HG03060 (cell line): ENCODE measurements around the gene MAP2K6.

Experiments
- ATAC-seq: cut with Tn5 transposase; IDR thresholded peaks from one replicate; pipeline ENCODE4 v1.9.1; 2021; ENCODE audit warnings: low read depth, moderate number of reproducible peaks; ENCODE audit not compliant: unreplicated experiment

The MAP2K6 gene

DNA sequence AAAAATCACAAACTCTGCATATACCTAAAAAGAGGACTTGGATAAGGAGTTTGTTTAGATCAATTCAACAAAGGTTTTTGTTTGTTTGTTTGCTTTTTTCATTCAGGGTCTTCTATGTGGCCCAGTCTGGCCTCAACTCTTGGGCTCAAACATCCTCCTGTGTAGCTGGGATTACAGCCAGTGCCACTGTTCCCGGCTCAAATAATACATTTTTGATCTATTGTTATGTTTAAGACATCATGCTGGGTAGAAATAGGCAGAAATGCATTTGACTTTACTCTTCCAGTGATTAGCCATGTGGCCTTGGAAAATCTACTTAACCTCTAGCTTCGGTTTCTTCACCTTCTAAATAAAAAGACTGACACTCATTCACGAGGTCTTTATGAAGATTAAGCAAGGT, 11.5 kb downstream of the MAP2K6 start:
- ATAC-seq = no peak

DNA sequence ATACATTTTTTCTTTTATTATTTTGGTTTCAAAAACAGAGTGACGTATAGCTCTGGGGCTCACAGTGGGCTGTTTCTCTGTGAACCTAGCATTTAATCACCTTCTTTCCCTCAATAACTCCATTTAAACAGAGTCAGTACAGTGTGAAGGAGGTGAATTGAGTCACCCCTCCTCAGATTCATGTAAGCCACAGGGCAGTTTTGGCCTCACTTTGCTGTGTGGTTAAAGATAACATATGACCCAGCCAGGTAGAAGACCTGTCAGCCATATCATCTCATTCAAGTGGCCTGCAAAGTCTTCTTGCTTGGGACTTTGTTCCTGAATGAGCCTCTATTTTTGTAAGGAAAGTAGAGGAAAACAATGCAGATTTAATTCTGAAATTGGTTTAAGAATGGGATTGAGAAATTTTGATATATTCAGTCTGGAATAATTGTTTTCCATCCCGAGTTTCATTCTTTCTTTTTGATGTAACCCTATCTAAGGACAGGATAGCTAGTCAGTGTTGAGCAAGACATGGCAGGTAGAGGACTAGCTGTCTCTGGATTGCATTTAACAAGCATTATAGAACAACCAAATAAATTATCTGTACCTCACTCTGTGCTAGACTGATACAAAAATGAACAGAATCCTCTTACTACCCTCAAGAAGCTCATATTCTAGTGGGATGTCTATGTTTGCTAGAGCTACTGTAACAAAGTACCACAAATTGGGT, 13.1 kb downstream of the MAP2K6 start:
- ATAC-seq = no peak

GRCh38 chr17:69428252-69428980, 13.9 kb downstream of the MAP2K6 start:
- no peak for ATAC-seq

DNA sequence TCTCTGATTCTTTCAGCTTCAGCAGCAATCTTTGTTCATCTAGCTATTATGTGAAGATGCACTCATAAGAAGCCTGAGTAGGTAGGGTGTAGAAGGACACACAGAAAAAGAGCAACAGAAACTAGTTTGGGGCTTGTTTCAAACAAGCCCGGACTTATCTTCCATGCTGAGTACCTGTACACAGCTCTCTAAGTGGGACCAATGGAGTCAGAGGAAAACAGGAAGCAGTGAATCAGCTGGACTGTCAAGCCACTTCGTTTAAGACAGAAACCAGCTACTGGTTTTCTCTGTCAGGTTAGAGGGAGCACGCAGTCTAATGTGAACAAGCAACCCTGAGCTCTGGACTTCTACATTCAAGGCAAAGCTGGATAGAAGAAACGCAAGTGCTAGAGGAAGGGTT, 16.0 kb downstream of the MAP2K6 start:
- no peak for ATAC-seq

DNA sequence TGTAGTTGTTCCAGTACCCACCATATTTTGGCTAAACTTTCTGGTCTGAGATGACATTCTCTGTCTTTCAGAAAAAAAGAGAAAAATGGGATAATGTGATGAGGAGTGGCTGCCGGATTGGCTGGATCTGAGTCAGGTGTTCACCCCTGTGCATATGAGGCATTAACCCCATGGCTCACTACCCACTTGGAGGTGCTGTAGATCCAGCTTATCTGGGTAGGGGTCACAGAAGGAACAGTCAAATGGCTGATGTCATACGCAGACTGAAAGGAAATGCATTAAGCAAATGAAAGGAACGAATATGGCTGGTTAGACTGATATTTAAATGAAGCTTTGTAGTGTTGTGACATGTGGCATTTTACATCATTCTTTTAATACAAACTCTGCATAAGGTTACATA, 17.3 kb downstream of the MAP2K6 start:
- ATAC-seq = no peak

GRCh38 chr17:69433093-69433492, 18.6 kb downstream of the MAP2K6 start:
- ATAC-seq = no peak

GRCh38 chr17:69434164-69434579, 19.7 kb downstream of the MAP2K6 start:
- ATAC-seq = no peak

DNA sequence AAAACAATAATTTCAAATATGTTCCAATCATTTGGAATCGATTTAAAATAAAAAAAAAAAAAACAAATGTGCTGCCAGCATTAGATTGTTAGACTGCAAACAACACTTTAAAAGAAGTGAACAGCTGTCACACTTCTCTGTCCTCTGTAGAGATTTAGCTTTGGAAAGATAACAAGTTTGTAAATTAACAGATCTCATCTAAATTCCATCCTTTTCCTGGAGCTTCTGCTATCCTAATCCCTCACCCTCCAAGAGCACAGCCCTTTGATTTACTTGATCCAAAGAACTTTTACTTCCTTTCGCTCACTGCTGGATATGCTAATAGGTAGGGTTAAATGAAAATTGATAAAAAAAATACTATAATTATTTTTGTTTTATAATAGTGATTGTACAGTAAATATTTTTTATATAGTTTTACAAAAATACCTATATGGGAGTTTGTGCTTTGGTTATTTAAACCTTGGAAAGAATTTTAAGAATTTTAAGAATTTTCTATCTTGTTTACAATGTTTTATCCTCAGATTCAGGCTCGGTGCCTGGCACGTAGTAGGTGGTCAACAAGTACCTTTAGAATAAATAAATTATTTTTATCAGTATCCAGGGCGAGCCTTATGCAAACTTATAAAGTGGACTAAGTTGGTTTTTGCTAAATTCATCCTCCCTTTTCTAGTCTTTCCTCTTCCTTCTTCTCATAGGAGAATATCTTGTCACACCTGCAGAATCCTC, 21.6 kb downstream of the MAP2K6 start:
- ATAC-seq = no peak

DNA sequence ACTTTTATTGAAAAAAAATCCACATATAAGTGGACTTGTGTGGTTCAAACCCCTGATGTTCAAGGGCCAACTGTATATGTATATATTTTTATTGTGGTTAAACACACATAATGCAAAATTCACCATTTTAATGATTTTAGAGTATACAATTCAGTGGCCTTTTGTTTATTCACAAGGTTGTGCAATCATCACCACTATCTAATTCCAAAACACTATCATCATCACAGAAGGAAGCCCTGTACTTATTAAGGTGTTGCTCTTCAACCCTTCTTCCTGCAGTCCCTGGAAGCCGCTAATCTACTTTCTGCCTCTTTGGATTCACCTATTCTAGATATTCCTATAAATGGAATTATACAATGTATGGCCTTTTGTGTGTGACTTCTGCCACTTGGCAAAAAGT, 23.0 kb downstream of the MAP2K6 start:
- ATAC-seq = no peak

DNA sequence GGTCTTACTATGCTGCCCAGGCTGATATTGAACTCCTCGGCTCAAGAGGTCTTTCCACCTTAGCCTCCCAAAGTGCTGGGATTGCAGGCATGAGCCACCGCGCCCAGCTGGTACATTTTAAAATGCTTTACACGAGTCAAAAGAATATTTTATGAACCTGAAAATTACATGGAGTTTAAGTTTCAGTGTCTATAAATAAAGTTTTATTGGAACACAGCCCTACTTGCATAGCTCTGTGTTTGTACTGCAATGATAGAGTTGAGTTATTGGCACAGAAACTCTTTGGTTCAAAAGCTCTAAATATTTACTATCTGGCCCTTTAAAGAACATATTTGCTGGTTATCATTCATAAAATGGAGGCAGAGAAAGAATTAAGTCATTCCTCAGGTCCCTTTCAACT, 24.3 kb downstream of the MAP2K6 start:
- no peak for ATAC-seq

- no peak for ATAC-seq
Measured at GRCh38 chr17:69441179-69441578, 26.7 kb downstream of the MAP2K6 start.

DNA sequence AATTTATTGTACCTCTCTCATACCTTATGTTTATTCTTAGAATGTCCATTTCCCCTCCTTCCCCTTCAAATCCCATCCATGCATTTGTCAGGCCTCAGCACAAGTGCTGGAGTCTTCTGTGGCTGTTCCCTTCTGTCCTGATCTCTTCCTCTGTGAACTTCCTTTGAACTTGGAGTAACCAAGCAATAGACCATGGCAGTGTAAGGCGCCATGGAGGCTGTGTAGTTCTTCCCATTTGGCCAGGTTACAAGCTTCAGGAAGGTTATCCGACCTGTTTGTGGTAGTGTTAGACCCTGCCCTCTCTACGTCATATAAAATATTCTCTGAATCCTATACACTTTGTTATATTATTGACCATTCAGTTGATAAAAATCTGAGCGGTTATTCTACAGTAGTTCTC, 28.6 kb downstream of the MAP2K6 start:
- ATAC-seq = no peak

GRCh38 chr17:69444023-69444422, 29.5 kb downstream of the MAP2K6 start:
- no peak for ATAC-seq

DNA sequence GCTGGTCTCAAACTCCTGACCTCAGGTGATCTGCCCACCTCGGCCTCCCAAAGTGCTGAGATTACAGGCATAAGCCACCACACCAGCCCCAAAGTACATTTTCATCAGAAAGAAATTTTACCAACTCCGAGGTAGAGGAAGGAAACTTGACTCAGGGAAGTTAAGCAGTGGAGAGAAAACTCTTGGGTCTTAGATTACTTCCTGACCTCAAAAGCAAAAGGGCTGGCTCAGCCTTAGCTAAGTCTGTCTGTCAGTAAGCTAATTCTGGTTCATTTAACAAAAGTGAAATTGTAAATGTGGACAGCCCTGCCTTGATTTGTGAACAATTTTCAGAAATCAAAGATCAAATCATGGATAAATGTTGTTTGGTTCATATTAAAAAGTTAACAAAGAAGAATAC, 30.6 kb downstream of the MAP2K6 start:
- ATAC-seq = no peak

GRCh38 chr17:69447726-69448125, 33.2 kb downstream of the MAP2K6 start:
- no peak for ATAC-seq

DNA sequence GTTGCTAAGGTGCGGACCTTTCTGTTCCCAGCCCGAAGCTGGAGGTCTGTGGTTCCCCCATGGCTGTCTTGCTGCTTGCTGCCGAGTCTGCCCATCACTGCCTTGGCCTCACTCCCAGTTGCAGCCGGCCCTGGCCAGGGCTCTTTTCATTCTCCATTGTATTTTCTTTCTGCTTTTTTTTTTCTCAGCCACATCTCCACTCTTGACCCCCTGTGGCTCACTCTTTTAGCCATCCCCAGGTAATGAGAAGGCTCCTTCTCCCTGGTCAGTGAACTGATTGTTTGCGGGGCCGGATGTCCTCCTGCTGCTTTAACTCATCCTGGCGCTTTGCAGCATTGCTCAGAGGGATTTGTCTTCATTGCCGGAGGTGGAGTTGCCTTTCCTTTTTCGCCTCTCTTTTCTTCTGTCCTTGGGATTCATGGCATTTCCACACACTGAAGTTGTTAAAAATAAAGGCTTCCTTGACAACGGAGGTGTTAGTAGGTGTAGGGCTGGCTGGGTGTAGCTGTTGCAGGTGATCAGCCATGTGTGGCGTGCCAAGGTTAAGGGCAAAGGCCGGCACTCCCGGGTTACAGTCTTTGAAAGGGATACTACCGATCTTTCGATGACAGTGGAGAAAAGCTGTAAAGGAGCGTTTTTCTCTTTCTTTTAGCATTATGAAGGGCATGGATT, 34.1 kb downstream of the MAP2K6 start:
- ATAC-seq = no peak

GRCh38 chr17:69450131-69450530, 35.6 kb downstream of the MAP2K6 start:
- no peak for ATAC-seq

GRCh38 chr17:69450918-69451317, 36.4 kb downstream of the MAP2K6 start:
- ATAC-seq = no peak

DNA sequence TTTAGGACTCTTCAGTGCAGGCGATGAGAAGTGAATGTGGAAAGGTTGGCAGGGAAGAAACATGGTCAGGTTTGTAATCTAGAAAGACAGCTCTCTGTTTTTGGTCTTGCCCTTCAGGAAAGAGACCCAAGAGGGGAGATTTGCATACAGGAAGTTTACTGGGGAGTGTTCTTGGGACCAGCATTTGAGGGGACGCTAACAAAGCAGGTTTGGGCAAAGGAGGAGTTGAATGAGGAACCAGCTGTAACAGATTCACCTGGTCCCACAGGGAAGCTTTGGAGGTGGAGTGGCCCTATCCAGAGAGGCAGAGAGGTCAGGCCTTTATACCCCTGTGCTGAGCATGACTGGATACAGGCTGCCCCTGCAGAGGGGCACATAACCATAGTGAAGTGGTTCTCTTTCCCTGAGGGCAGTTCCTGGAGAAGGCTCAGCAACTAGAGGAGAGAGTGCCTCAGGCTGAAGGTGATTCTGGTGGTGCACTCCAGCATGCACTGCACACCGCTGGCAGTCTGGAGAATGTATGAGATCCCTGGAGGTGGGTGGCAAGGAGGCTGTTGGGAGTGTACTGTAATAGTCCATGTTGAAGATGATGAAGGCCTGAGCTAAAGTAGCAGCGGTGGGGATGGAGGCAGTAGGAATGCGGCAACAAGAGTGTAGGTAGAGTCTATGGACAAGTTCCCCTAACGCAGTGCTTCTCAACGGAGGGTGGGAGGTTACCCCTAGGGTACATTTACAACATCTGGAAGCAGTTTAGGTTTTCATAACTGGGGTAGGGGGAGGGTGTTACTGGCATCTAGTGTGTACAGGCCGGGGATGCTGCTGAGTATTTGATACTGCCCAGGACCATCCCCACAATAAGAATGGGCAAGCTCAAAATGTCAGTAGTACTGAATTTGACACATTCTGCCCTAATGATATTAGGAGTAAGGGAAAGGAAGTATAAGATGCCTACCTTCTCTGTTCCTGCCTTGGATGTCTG, 37.2 kb downstream of the MAP2K6 start:
- peak; percentile 61 for ATAC-seq
